ENCODE measurements around the gene MALAT1. TPM values are rescaled to one million over a fixed set of nuclear protein-coding genes. Genes with fewer than 3 reads are reported as not detected.

The MALAT1 gene
- total and polyA plus RNA-seq, 2 of the 13 experiments (the other 11 are each of a cell fraction or from before 2014, with no cell fraction given) = 143 to 1,237 TPM

DNA sequence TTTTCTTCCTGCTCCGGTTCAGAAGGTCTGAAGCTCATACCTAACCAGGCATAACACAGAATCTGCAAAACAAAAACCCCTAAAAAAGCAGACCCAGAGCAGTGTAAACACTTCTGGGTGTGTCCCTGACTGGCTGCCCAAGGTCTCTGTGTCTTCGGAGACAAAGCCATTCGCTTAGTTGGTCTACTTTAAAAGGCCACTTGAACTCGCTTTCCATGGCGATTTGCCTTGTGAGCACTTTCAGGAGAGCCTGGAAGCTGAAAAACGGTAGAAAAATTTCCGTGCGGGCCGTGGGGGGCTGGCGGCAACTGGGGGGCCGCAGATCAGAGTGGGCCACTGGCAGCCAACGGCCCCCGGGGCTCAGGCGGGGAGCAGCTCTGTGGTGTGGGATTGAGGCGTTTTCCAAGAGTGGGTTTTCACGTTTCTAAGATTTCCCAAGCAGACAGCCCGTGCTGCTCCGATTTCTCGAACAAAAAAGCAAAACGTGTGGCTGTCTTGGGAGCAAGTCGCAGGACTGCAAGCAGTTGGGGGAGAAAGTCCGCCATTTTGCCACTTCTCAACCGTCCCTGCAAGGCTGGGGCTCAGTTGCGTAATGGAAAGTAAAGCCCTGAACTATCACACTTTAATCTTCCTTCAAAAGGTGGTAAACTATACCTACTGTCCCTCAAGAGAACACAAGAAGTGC lies 661 bp upstream of the MALAT1 start (continued):
- TF ChIP-seq, protein P1, sequence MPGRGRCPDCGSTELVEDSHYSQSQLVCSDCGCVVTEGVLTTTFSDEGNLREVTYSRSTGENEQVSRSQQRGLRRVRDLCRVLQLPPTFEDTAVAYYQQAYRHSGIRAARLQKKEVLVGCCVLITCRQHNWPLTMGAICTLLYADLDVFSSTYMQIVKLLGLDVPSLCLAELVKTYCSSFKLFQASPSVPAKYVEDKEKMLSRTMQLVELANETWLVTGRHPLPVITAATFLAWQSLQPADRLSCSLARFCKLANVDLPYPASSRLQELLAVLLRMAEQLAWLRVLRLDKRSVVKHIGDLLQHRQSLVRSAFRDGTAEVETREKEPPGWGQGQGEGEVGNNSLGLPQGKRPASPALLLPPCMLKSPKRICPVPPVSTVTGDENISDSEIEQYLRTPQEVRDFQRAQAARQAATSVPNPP (CRISPR knock-in tag; IDR thresholded peaks at IDR 0.05) = no peak
- TF ChIP-seq GPN1 (CRISPR knock-in tag; IDR thresholded peaks at IDR 0.05; ENCODE audit: borderline replicate concordance) (no peak), ETV6 (CRISPR knock-in tag; conservative IDR thresholded peaks at IDR 0.05) (no peak), ZNF317 (CRISPR knock-in tag; IDR thresholded peaks at IDR 0.05) (no peak), TSC22D2 (CRISPR knock-in tag; IDR thresholded peaks at IDR 0.05; ENCODE audit: borderline replicate concordance) (no peak), MXI1 (IDR thresholded peaks at IDR 0.05; ENCODE audit: borderline replicate concordance, low read depth, low read length) (no peak), PHB2 (IDR thresholded peaks at IDR 0.05; ENCODE audit: partially characterized antibody) (no peak), KLF11 (CRISPR knock-in tag; IDR thresholded peaks at IDR 0.05) (no peak), CBX2 (IDR thresholded peaks at IDR 0.05; ENCODE audit: low read depth, low read length) (no peak), CBX2 (CRISPR knock-in tag; IDR thresholded peaks at IDR 0.05; ENCODE audit: low read depth) (no peak), SP140L (CRISPR knock-in tag; IDR thresholded peaks at IDR 0.05; ENCODE audit: borderline replicate concordance) (no peak), ZFYVE20 (CRISPR knock-in tag; IDR thresholded peaks at IDR 0.05; ENCODE audit: borderline replicate concordance, low read depth) (no peak), PTBP1 (IDR thresholded peaks at IDR 0.05; ENCODE audit: low read depth, low read length, poor library complexity, severe bottlenecking) (no peak), TBP (CRISPR knock-in tag; IDR thresholded peaks at IDR 0.05) (no peak), HNRNPK (IDR thresholded peaks at IDR 0.05; ENCODE audit: low read depth, low read length, poor library complexity, severe bottlenecking) (no peak), MEIS1 (CRISPR knock-in tag; IDR thresholded peaks at IDR 0.05; ENCODE audit: borderline replicate concordance) (no peak), ZSCAN29 (CRISPR knock-in tag; conservative IDR thresholded peaks at IDR 0.05) (no peak), RARA (CRISPR knock-in tag; IDR thresholded peaks at IDR 0.05) (no peak)
- TF ChIP-seq, protein P2, sequence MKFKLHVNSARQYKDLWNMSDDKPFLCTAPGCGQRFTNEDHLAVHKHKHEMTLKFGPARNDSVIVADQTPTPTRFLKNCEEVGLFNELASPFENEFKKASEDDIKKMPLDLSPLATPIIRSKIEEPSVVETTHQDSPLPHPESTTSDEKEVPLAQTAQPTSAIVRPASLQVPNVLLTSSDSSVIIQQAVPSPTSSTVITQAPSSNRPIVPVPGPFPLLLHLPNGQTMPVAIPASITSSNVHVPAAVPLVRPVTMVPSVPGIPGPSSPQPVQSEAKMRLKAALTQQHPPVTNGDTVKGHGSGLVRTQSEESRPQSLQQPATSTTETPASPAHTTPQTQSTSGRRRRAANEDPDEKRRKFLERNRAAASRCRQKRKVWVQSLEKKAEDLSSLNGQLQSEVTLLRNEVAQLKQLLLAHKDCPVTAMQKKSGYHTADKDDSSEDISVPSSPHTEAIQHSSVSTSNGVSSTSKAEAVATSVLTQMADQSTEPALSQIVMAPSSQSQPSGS (CRISPR knock-in tag; IDR thresholded peaks at IDR 0.05) = no peak
- TF ChIP-seq, protein P3, sequence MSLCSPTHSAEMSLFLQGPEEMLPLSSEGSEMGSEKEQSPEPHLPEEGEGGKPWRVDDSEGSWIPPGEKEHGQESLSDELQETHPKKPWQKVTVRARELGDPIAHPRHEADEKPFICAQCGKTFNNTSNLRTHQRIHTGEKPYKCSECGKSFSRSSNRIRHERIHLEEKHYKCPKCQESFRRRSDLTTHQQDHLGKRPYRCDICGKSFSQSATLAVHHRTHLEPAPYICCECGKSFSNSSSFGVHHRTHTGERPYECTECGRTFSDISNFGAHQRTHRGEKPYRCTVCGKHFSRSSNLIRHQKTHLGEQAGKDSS (CRISPR knock-in tag; IDR thresholded peaks at IDR 0.05; ENCODE audit: borderline replicate concordance, low read depth) = peak; percentile 14; the same call in 1 of the 2 replicates
- TF ChIP-seq, protein P4, sequence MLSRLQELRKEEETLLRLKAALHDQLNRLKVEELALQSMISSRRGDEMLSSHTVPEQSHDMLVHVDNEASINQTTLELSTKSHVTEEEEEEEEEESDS (CRISPR knock-in tag; IDR thresholded peaks at IDR 0.05; ENCODE audit: borderline replicate concordance) = no peak
- TF ChIP-seq, protein P5, sequence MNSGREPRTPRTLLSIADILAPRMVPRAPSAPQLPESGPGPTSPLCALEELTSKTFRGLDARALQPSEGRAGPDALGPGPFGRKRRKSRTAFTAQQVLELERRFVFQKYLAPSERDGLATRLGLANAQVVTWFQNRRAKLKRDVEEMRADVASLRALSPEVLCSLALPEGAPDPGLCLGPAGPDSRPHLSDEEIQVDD (CRISPR knock-in tag; IDR thresholded peaks at IDR 0.05; ENCODE audit: borderline replicate concordance) = no peak
- TF ChIP-seq, protein P6, sequence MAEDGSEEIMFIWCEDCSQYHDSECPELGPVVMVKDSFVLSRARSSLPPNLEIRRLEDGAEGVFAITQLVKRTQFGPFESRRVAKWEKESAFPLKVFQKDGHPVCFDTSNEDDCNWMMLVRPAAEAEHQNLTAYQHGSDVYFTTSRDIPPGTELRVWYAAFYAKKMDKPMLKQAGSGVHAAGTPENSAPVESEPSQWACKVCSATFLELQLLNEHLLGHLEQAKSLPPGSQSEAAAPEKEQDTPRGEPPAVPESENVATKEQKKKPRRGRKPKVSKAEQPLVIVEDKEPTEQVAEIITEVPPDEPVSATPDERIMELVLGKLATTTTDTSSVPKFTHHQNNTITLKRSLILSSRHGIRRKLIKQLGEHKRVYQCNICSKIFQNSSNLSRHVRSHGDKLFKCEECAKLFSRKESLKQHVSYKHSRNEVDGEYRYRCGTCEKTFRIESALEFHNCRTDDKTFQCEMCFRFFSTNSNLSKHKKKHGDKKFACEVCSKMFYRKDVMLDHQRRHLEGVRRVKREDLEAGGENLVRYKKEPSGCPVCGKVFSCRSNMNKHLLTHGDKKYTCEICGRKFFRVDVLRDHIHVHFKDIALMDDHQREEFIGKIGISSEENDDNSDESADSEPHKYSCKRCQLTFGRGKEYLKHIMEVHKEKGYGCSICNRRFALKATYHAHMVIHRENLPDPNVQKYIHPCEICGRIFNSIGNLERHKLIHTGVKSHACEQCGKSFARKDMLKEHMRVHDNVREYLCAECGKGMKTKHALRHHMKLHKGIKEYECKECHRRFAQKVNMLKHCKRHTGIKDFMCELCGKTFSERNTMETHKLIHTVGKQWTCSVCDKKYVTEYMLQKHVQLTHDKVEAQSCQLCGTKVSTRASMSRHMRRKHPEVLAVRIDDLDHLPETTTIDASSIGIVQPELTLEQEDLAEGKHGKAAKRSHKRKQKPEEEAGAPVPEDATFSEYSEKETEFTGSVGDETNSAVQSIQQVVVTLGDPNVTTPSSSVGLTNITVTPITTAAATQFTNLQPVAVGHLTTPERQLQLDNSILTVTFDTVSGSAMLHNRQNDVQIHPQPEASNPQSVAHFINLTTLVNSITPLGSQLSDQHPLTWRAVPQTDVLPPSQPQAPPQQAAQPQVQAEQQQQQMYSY (CRISPR knock-in tag; IDR thresholded peaks at IDR 0.05) = no peak

All from HepG2 (cell line).